UCSD-AML1 (cell line): ENCODE measurements around the gene RPN2.

Source experiments
- DNase-seq: peaks from one replicate; lab custom pipeline; 2025; ENCODE audit not compliant: unreplicated experiment; lab: John Stamatoyannopoulos, UW

The RPN2 gene

GRCh38 chr20:37179683-37180524 lies 774 bp downstream of the RPN2 start:
- DNase-seq: no peak

- peak; percentile 46 for DNase-seq
Observed at GRCh38 chr20:37185686-37186085, 6.6 kb downstream of the RPN2 start.

- no peak for DNase-seq
Observed at GRCh38 chr20:37188787-37189186, 9.7 kb downstream of the RPN2 start.

GRCh38 chr20:37189416-37190016 lies 10.4 kb downstream of the RPN2 start:
- no peak for DNase-seq

- DNase-seq: no peak
Observed at GRCh38 chr20:37190354-37191112, 11.4 kb downstream of the RPN2 start.

GRCh38 chr20:37192137-37192854 lies 13.2 kb downstream of the RPN2 start:
- peak; percentile 77 for DNase-seq

GRCh38 chr20:37193226-37193625 lies 14.1 kb downstream of the RPN2 start:
- no peak for DNase-seq

GRCh38 chr20:37193821-37194220 lies 14.7 kb downstream of the RPN2 start:
- DNase-seq: no peak

GRCh38 chr20:37194621-37195417 lies 15.7 kb downstream of the RPN2 start:
- DNase-seq: peak; percentile 17

GRCh38 chr20:37198932-37199660 lies 20.0 kb downstream of the RPN2 start:
- no peak for DNase-seq

- no peak for DNase-seq
Observed at GRCh38 chr20:37200376-37200775, 21.2 kb downstream of the RPN2 start.

GRCh38 chr20:37200926-37201826 lies 22.0 kb downstream of the RPN2 start:
- no peak for DNase-seq

- no peak for DNase-seq
Observed at GRCh38 chr20:37201827-37202162, 22.7 kb downstream of the RPN2 start.

- no peak for DNase-seq
Observed at GRCh38 chr20:37202267-37202943, 23.3 kb downstream of the RPN2 start.

GRCh38 chr20:37204056-37204455 lies 24.9 kb downstream of the RPN2 start:
- DNase-seq: no peak

- no peak for DNase-seq
Observed at GRCh38 chr20:37205130-37205529, 26.0 kb downstream of the RPN2 start.

GRCh38 chr20:37205794-37206193 lies 26.7 kb downstream of the RPN2 start:
- DNase-seq: no peak

- DNase-seq: no peak
Observed at GRCh38 chr20:37207171-37207570, 28.0 kb downstream of the RPN2 start.
